ENCODE results near the gene KHDRBS2.
"Not testable (repeated sequence)": the region's sequence is repeated elsewhere in the genome, so short reads cannot be mapped to it uniquely, and the experiment has no call there.

KHDRBS2 gene

GRCh38 chr6:61835237-61835636, 450.8 kb downstream of the KHDRBS2 start:
- no peak for DNase-seq

DNA sequence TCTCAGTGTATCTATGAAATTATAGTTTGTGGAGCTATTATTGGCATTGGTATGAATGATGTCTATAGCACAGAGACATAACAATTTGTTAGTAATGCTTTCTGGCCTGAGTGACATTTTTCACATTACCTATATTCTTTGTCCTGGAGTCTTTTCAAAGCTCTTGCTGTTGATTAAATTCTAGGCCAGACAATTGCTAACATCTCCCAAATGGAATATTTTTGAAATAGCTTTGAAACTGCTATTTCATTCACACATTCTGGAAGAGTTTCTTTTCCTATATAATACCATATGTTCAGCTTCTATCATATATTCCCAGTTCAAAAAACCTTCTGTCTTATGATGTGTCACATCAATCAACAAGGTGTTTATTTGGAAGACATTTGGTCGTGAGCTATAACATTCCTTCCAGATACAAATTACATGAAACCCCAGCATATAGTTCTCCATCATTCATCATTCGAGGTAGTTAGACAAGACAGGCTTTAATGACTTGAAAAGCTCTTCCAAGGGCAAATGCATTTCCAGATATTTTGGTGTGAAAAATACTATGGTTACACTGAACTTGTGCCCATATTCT, 452.8 kb downstream of the KHDRBS2 start:
- no peak for DNase-seq

- DNase-seq: no peak
These were observed 468.3 kb downstream of the KHDRBS2 start for GRCh38 chr6:61817716-61818115.

DNA sequence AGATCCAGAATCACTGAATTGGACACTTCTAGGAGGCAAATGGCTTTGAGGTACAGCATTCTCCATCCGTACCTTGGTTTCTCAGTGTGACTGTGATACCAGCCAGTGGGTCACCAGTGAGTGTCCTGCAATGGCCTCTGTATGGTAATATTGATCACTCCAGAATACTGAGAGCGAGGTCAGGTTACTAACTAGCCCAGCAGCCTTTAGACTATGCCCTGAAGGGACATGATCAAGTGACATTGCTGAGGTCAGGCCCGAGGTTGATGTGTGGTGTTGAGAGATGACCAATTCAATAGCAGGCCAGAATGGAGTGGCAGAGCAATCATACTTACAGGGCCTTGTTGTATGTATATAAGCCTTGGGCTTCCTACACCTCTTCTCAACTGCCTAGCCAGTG, 476.0 kb downstream of the KHDRBS2 start:
- no peak for DNase-seq

GRCh38 chr6:61809004-61809595, 476.9 kb downstream of the KHDRBS2 start:
- DNase-seq: peak; percentile 4

GRCh38 chr6:61787998-61788397, 498.0 kb downstream of the KHDRBS2 start:
- no peak for DNase-seq

DNA sequence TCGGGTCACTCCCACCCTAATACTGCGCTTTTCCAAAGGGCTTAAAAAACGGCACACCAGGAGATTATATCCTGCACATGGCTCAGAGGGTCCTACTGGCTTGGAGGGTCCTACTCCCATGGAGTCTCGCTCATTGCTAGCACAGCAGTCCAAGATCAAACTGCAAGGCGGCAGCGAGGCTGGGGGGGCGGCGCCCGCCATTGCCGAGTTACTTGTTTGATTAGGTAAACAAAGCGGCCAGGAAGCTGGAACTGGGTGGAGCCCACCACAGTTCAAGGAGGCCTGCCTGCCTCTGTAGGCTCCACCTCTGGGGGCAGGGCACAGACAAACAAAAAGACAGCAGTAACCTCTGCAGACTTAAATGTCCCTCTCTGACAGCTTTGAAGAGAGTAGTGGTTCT, 516.6 kb downstream of the KHDRBS2 start:
- not testable (repeated sequence) for DNase-seq

DNA sequence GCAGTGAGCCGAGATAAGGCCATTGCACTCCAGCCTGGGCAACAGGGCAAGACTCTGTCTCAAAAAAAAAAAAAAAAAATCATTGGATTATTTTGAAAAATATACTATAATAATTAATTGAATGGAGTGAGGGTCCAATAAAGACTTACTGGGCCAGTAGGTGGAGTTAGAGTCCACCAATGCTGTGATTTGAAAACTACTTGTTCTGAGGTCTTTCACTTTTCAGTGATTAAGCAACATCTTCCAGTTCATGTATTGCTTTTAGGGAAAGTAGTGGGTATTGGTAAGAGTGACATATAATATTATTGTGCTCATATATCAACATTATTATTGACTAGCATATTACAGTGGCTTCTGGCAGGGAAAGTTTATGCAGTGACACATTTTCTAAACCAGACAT, 530.3 kb downstream of the KHDRBS2 start:
- DNase-seq: no peak

- DNase-seq: no peak
These were observed 534.0 kb downstream of the KHDRBS2 start for GRCh38 chr6:61751986-61752385.

GRCh38 chr6:61745994-61746393, 540.0 kb downstream of the KHDRBS2 start:
- DNase-seq: no peak

- no peak for DNase-seq
These were observed 574.2 kb downstream of the KHDRBS2 start for GRCh38 chr6:61711849-61712248.

DNA sequence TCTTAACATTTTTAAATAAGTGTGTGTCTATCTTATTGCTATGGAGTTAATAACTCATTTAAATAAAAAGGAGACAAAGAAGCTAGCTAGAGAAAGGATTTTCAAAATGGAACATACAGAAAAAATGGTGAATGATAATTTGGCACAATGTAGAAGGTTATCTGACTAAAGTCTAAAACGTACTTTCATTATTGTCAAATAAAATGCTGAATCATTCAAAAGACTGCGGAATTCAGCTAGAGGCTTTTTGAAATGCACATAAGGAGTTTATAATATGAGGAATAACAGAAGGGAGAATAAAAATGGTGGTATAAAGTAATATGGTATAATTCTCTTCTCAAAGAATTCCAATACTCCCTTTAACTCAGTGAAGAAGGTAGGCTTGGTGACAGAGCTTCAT, 597.9 kb downstream of the KHDRBS2 start:
- no peak for DNase-seq

DNA sequence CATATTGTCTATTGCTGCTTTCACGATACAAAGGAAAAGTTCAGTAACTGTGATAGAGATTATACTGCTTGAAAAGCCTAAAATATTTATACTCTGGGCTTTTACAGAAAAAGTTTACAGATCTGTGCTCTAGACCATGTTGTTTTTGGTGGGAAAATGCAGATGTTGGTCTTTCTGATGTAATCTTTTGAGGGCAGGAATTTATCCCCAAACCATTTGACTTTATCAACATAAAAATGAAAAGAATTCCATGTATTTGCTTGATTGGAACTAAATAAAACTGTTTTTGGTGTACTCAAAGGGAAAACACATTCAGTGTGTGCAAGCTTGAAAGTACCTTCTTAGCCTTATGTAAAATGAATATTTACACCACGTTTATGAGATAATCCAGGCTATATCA, 603.5 kb downstream of the KHDRBS2 start:
- no peak for DNase-seq

DNA sequence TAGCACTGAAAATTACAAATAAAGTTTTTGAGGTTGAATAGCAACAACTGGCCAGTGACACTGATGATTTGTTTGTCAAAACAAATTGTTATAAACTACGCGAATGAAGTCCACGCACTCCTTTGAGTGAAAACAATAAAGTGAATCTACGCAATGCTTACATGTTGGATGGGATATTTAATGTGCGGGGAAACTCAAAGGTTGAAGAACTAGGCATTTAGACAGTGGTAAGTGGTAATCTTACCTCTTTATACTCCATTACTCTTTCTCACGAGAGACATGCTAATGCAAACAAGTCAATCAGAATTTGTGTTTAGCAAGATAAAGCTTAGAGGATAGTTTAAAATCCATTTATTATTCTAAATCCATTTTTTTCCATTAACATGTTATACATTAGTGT, 606.4 kb downstream of the KHDRBS2 start:
- DNase-seq: no peak

DNA sequence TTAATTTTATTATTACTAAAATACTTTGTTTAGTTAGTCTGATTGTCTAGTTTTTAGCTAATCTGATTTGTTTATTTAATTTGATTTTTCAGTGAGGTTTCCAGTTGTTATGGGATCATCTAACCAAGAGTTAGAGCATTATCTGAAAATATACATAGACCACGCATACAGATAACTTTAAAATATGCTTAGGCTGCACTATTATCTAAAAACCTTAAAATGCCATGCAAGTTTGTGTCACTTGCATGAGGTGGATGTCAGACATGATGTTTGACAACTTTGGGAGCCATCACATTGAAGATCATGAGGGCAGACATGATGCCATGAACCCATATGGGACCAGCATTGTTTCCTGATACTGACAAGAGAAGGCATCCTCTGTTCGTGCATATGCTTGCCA, 610.3 kb downstream of the KHDRBS2 start:
- no peak for DNase-seq

GRCh38 chr6:61649845-61650244, 636.2 kb downstream of the KHDRBS2 start:
- no peak for DNase-seq

- DNase-seq: no peak
These were observed 645.6 kb downstream of the KHDRBS2 start for GRCh38 chr6:61640463-61640862.
